ENCODE data around the gene SH2D5.

- TF ChIP-seq CTCF (IDR thresholded peaks at IDR 0.05) (no peak), POLR2A (IDR thresholded peaks at IDR 0.05) (no peak)
Observed at GRCh38 chr1:20729155-20729931, 3.2 kb downstream of the SH2D5 start.

Measured in ovary (tissue), 3 donors.